Right atrium auricular region (tissue), 2 donors: Measurements from ENCODE around the gene AQP6. TPM values are rescaled to one million over a fixed set of nuclear protein-coding genes. Genes with fewer than 3 reads are reported as not detected.
A peak's percentile ranks its signal among the peaks of the same experiment; 100 is the strongest.

Experiments used
- DNase-seq: peaks from one replicate; pipeline ENCODE4 v3.0.0-alpha.2; 2019; ENCODE audit warnings: low spot score
- H3K27ac ChIP-seq, 2 donors: fragments of 200-600 bp; sonication (generic); 1 replicate in 1 of 2; 2 replicates in 1 of 2; pipeline ENCODE4 v1.5.1; 2016 to 2019
- H3K27me3 ChIP-seq, 2 donors: fragments of 200-600 bp; sonication (generic); one replicate each; pipeline versions ENCODE4 v1.5.1 to v1.6.0; 2017 to 2019
- H3K36me3 ChIP-seq: fragments of 200-600 bp; sonication (generic); one replicate; pipeline ENCODE4 v1.5.1; 2016
- H3K4me1 ChIP-seq, 2 donors: fragments of 200-600 bp; sonication (generic); one replicate each; pipeline versions ENCODE4 v1.5.1 to v1.6.0; 2017 to 2019
- H3K4me3 ChIP-seq, 2 donors: fragments of 200-600 bp; sonication (generic); 1 replicate in 1 of 2; 2 replicates in 1 of 2; pipeline ENCODE4 v1.5.1; 2017 to 2019; ENCODE audit warnings: mild to moderate bottlenecking in 1 of 2, moderate library complexity in 1 of 2
- H3K9me3 ChIP-seq, 2 donors: fragments of 200-600 bp; sonication (generic); one replicate each; pipeline ENCODE4 v1.5.1; 2019
- total RNA-seq, 2 donors: library from RNA; depleted of rRNA; stranded (reverse); fragments of >200 nt; gene quantifications; one replicate each; pipeline ENCODE4 v1.1.0, GENCODE V29; 2016
- TF ChIP-seq, protein P1 (sequence below), 2 donors: fragments of 200-600 bp; sonication (generic); IDR thresholded peaks; one replicate each; pipeline ENCODE4 v1.5.1; 2019; ENCODE audit warnings: antibody characterized with exemption in 2 of 2

The AQP6 gene
- total RNA-seq, 2 donors from 2014 or later: 0.08 TPM; not detected in 1

DNA sequence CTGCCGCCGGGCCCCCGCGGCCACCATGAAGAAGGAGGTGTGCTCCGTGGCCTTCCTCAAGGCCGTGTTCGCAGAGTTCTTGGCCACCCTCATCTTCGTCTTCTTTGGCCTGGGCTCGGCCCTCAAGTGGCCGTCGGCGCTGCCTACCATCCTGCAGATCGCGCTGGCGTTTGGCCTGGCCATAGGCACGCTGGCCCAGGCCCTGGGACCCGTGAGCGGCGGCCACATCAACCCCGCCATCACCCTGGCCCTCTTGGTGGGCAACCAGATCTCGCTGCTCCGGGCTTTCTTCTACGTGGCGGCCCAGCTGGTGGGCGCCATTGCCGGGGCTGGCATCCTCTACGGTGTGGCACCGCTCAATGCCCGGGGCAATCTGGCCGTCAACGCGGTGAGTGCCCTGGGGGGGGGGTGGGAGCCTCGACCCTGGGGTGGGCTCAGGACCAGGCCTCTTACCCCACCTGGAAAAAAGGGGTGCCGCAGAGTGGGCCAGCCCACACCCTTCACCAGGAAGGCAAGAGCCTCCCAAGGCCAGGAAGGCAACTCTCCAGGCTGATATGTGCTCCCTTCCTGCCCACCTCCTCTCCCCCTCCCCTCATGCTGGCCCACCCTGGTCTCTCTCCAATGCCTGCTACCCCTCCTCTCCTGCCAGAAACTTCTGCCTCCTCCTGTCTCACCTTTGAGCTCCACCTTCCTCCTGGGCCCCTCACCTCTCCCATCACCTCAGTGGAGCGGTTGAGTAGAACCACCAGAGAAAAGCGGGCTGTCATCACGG, 10.6 kb upstream of the AQP6 start:
- no peak overlapping the region for H3K4me3 ChIP-seq
- no peaks in the 10 kb centered on the region for H3K36me3 ChIP-seq
- H3K9me3 ChIP-seq: no peaks in the 10 kb centered on the region
- peaks cover 0 to 38% of the 10 kb centered on the region in 2 donors for H3K4me1 ChIP-seq
- peak overlapping the region in 1 of 2 donors; percentile 16 for H3K27ac ChIP-seq
- DNase-seq: no peak
- no peaks in the 10 kb centered on the region for H3K27me3 ChIP-seq
- TF ChIP-seq, protein P1, sequence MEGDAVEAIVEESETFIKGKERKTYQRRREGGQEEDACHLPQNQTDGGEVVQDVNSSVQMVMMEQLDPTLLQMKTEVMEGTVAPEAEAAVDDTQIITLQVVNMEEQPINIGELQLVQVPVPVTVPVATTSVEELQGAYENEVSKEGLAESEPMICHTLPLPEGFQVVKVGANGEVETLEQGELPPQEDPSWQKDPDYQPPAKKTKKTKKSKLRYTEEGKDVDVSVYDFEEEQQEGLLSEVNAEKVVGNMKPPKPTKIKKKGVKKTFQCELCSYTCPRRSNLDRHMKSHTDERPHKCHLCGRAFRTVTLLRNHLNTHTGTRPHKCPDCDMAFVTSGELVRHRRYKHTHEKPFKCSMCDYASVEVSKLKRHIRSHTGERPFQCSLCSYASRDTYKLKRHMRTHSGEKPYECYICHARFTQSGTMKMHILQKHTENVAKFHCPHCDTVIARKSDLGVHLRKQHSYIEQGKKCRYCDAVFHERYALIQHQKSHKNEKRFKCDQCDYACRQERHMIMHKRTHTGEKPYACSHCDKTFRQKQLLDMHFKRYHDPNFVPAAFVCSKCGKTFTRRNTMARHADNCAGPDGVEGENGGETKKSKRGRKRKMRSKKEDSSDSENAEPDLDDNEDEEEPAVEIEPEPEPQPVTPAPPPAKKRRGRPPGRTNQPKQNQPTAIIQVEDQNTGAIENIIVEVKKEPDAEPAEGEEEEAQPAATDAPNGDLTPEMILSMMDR (IDR thresholded peaks at IDR 0.05): no peak

DNA sequence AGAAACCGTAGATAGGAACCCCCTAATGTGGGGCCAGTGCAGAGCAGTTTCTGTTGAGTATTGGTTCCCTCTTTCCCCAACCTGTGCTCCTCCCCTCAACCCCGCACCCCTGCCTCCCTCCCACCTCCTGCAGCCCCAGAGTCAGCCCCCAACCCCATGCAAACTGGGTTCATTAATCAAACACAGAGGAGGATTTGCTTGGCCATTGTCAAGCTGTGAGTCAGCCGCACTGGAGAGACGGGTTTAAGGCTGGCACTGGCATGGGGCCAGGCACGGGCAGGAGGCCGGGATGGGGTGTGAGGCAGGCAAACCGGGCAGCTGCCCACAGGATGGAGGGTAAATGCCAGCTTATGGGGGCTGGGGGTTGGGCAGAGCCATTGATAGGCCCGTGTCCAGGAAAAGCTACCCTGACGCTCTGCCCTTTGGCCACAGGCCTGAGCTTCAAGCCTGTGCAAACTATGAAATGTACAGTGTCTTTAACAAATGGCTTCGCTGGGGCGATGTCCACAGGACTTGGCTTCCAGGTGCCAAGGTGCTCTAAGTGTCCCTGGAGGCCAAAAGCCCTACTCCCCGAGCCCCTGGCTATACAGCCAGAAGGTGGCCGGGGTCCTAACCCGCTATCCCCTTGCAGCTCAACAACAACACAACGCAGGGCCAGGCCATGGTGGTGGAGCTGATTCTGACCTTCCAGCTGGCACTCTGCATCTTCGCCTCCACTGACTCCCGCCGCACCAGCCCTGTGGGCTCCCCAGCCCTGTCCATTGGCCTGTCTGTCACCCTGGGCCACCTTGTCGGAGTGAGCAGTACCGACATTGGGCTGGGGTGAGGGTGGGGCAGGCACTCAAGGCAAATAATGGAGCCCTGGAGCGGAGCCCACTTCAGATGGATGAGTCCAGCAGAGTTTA, 9.6 kb upstream of the AQP6 start:
- DNase-seq: no peak
- H3K4me3 ChIP-seq: no peak overlapping the region
- H3K9me3 ChIP-seq: no peaks in the 10 kb centered on the region
- no peaks in the 10 kb centered on the region for H3K27me3 ChIP-seq
- H3K36me3 ChIP-seq: no peaks in the 10 kb centered on the region
- TF ChIP-seq, protein P1 (IDR thresholded peaks at IDR 0.05): no peak
- peaks cover 0 to 46% of the 10 kb centered on the region in 2 donors for H3K4me1 ChIP-seq
- peak overlapping the region; percentile 8 to 16 for H3K27ac ChIP-seq

- H3K27ac ChIP-seq: peak overlapping the region in 1 of 2 donors; percentile 16
- DNase-seq: no peak
- no peaks in the 10 kb centered on the region for H3K27me3 ChIP-seq
Measured at GRCh38 chr12:49963976-49964815, 8.6 kb upstream of the AQP6 start.

DNA sequence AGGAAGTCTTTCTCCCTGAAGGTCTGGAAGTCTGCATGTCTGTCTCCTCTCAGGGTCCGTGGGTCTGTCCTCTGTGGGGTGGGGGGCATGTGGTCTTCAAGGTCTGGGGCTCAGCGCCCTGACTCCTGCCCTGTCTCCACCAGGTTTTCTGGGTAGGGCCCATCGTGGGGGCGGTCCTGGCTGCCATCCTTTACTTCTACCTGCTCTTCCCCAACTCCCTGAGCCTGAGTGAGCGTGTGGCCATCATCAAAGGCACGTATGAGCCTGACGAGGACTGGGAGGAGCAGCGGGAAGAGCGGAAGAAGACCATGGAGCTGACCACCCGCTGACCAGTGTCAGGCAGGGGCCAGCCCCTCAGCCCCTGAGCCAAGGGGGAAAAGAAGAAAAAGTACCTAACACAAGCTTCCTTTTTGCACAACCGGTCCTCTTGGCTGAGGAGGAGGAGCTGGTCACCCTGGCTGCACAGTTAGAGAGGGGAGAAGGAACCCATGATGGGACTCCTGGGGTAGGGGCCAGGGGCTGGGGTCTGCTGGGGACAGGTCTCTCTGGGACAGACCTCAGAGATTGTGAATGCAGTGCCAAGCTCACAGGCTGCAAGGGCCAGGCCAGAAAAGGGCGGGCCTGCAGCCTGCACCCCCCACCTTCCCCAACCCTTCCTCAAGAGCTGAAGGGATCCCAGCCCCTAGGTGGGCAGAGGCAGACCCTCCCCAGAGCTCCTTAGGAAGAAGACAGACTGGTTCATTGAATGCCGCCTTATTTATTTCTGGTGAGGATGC, 7.7 kb upstream of the AQP6 start:
- no peaks in the 10 kb centered on the region for H3K36me3 ChIP-seq
- H3K4me1 ChIP-seq: peaks cover 0 to 39% of the 10 kb centered on the region in 2 donors
- H3K9me3 ChIP-seq: no peaks in the 10 kb centered on the region
- TF ChIP-seq, protein P1 (IDR thresholded peaks at IDR 0.05): no peak
- no peaks in the 10 kb centered on the region for H3K27me3 ChIP-seq
- no peak overlapping the region for H3K27ac ChIP-seq
- H3K4me3 ChIP-seq: no peak overlapping the region
- no peak for DNase-seq

More at GRCh38 chr12:49963976-49964815, 8.6 kb upstream of the AQP6 start:
- peaks cover 0 to 46% of the 10 kb centered on the region in 2 donors for H3K4me1 ChIP-seq
- no peaks in the 10 kb centered on the region for H3K36me3 ChIP-seq
- TF ChIP-seq, protein P1 (IDR thresholded peaks at IDR 0.05): no peak
- no peak overlapping the region for H3K4me3 ChIP-seq
- no peaks in the 10 kb centered on the region for H3K9me3 ChIP-seq

- no peaks in the 10 kb centered on the region for H3K9me3 ChIP-seq
- TF ChIP-seq, protein P1 (IDR thresholded peaks at IDR 0.05): no peak
- no peak overlapping the region for H3K27ac ChIP-seq
- H3K4me3 ChIP-seq: no peak overlapping the region
- no peak for DNase-seq
- H3K4me1 ChIP-seq: peaks cover 0 to 37% of the 10 kb centered on the region in 2 donors
- H3K36me3 ChIP-seq: no peaks in the 10 kb centered on the region
- H3K27me3 ChIP-seq: no peaks in the 10 kb centered on the region
Measured at GRCh38 chr12:49965836-49966235, 6.9 kb upstream of the AQP6 start.
